Measurements from ENCODE around the gene PCSK9.

PCSK9 gene

DNA sequence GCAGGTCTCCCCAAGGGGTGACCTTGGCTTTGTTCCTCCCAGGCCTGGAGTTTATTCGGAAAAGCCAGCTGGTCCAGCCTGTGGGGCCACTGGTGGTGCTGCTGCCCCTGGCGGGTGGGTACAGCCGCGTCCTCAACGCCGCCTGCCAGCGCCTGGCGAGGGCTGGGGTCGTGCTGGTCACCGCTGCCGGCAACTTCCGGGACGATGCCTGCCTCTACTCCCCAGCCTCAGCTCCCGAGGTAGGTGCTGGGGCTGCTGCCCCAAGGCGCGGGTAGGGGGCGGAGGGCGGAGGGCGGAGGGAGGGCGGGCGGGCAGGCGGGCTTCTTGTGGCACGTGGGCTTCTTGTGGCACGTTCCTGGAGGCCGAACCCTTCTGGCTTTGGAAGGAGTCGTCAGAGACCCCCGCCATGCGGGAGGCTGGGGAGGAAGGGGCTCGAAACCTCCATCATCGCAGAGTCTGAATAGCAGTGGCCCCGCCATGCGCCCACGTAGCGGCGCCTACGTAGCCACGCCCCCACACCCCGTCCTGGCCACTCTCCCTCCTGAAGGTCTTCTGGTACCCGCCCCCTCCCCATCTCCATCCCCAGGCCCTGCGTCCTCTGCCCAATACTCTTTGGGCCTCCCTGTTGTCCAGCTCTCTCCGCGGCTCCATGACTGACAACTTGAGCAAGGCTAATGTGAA is 16.7 kb downstream of the PCSK9 start:
- TF ChIP-seq, protein P1, sequence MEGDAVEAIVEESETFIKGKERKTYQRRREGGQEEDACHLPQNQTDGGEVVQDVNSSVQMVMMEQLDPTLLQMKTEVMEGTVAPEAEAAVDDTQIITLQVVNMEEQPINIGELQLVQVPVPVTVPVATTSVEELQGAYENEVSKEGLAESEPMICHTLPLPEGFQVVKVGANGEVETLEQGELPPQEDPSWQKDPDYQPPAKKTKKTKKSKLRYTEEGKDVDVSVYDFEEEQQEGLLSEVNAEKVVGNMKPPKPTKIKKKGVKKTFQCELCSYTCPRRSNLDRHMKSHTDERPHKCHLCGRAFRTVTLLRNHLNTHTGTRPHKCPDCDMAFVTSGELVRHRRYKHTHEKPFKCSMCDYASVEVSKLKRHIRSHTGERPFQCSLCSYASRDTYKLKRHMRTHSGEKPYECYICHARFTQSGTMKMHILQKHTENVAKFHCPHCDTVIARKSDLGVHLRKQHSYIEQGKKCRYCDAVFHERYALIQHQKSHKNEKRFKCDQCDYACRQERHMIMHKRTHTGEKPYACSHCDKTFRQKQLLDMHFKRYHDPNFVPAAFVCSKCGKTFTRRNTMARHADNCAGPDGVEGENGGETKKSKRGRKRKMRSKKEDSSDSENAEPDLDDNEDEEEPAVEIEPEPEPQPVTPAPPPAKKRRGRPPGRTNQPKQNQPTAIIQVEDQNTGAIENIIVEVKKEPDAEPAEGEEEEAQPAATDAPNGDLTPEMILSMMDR (conservative IDR thresholded peaks at IDR 0.05) = no peak
- TF ChIP-seq ZFX (IDR thresholded peaks at IDR 0.05) = no peak
- H3K27ac ChIP-seq = no peak overlapping the region

- no peak overlapping the region for H3K27ac ChIP-seq
- no peak for TF ChIP-seq ZFX (IDR thresholded peaks at IDR 0.05)
- TF ChIP-seq, protein P1 (conservative IDR thresholded peaks at IDR 0.05) = no peak
These were observed 17.3 kb downstream of the PCSK9 start for GRCh38 chr1:55056632-55056992.

DNA sequence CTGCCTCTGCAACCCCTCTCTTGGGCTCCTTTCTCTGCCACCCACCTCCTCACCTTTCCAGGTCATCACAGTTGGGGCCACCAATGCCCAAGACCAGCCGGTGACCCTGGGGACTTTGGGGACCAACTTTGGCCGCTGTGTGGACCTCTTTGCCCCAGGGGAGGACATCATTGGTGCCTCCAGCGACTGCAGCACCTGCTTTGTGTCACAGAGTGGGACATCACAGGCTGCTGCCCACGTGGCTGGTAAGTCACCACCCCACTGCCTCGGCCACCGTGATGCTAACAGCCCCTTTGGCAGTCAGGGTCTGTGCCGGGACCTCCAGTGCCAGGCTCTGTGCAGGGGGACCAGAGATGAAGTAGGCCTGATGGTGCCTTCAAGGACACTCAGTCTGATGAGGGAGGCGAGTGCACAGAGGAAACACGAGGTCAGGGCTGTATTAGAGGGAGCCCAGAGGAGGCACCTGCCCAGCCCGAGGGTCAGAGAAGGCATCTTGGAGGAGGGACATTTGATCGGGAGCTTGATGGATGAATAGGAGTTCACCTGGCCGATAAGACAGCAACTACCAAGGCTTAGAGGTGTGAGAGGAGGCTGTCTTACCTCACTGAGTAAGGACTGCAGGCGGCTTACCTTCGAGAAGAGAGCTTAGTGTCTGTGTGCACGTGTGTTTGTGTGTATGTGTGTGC is 18.1 kb downstream of the PCSK9 start:
- H3K27ac ChIP-seq = no peak overlapping the region
- no peak for TF ChIP-seq ZFX (IDR thresholded peaks at IDR 0.05)
- TF ChIP-seq, protein P1 (conservative IDR thresholded peaks at IDR 0.05) = no peak

- H3K27ac ChIP-seq = no peak overlapping the region
- TF ChIP-seq, protein P1 (conservative IDR thresholded peaks at IDR 0.05) = no peak
- no peak for TF ChIP-seq ZFX (IDR thresholded peaks at IDR 0.05)
These were observed 18.6 kb downstream of the PCSK9 start for GRCh38 chr1:55057956-55058298.

DNA sequence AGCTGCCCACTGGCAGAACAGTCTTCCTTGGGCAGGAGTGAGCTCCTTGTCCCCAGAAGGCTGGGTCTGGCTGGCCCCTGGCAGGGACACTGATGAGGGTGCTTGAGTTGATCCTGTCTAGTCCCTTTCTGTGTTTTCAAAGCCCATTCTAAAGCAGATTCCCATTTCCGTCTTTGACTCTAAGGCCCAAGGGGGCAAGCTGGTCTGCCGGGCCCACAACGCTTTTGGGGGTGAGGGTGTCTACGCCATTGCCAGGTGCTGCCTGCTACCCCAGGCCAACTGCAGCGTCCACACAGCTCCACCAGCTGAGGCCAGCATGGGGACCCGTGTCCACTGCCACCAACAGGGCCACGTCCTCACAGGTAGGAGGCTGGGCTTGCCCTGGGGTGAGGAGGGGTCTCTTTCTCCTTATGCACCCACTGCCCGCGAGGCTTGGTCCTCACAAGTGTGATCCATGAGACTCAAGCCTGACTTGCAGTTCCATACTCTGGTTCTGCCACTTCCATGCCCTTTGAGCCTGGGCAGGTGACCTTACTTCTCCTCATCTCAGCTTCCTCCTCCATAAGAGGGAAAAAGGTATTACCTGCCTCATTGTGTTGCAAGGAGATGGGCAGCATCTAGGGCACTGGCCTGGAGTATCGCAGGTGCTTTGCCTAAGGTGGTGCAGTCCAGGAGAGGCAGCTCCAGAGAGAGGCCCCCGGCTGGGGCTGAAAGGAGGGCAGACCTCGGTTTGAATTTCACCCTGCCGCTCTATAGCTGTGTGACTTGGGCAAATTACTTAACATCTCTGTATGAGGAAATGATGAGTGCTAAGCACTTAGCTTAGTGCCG is 20.2 kb downstream of the PCSK9 start:
- TF ChIP-seq, protein P1 (conservative IDR thresholded peaks at IDR 0.05) = no peak
- TF ChIP-seq ZFX (IDR thresholded peaks at IDR 0.05) = no peak
- H3K27ac ChIP-seq = no peak overlapping the region

- no peak for TF ChIP-seq ZFX (IDR thresholded peaks at IDR 0.05)
- TF ChIP-seq, protein P1 (conservative IDR thresholded peaks at IDR 0.05) = no peak
- H3K27ac ChIP-seq = no peak overlapping the region
These were observed 21.0 kb downstream of the PCSK9 start for GRCh38 chr1:55060133-55060999.
